GM19463 (cell line): ENCODE measurements around the gene EMC8.

Experiments
- ATAC-seq: cut with Tn5 transposase; IDR thresholded peaks from one replicate; pipeline ENCODE4 v1.9.1; 2021; ENCODE audit warnings: mild to moderate bottlenecking, moderate library complexity; ENCODE audit not compliant: unreplicated experiment

EMC8 gene

GRCh38 chr16:85785927-85786326 is 13.4 kb downstream of the EMC8 start:
- ATAC-seq, result no peak

- no peak for ATAC-seq
Measured at GRCh38 chr16:85784813-85785212, 14.5 kb downstream of the EMC8 start.

- no peak for ATAC-seq
Measured at GRCh38 chr16:85783441-85783840, 15.9 kb downstream of the EMC8 start.

- no peak for ATAC-seq
Measured at GRCh38 chr16:85782451-85782850, 16.9 kb downstream of the EMC8 start.

- no peak for ATAC-seq
Measured at GRCh38 chr16:85781695-85782370, 17.5 kb downstream of the EMC8 start.

- ATAC-seq, result no peak
Measured at GRCh38 chr16:85781156-85781555, 18.2 kb downstream of the EMC8 start.

GRCh38 chr16:85780281-85780680 is 19.1 kb downstream of the EMC8 start:
- ATAC-seq, result no peak

- ATAC-seq, result no peak
Measured at GRCh38 chr16:85778873-85779272, 20.5 kb downstream of the EMC8 start.

- ATAC-seq, result no peak
Measured at GRCh38 chr16:85777583-85778310, 21.6 kb downstream of the EMC8 start.

GRCh38 chr16:85774811-85775210 is 24.5 kb downstream of the EMC8 start:
- ATAC-seq, result no peak

GRCh38 chr16:85774136-85774535 is 25.2 kb downstream of the EMC8 start:
- ATAC-seq, result no peak

- no peak for ATAC-seq
Measured at GRCh38 chr16:85773044-85773443, 26.3 kb downstream of the EMC8 start.

GRCh38 chr16:85770741-85771140 is 28.6 kb downstream of the EMC8 start:
- no peak for ATAC-seq

- ATAC-seq, result no peak
Measured at GRCh38 chr16:85768199-85768598, 31.1 kb downstream of the EMC8 start.

GRCh38 chr16:85767531-85767930 is 31.8 kb downstream of the EMC8 start:
- ATAC-seq, result no peak

GRCh38 chr16:85765767-85766166 is 33.6 kb downstream of the EMC8 start:
- no peak for ATAC-seq

- no peak for ATAC-seq
Measured at GRCh38 chr16:85765211-85765610, 34.1 kb downstream of the EMC8 start.

- no peak for ATAC-seq
Measured at GRCh38 chr16:85763616-85764015, 35.7 kb downstream of the EMC8 start.

GRCh38 chr16:85762970-85763369 is 36.4 kb downstream of the EMC8 start:
- ATAC-seq, result no peak

- no peak for ATAC-seq
Measured at GRCh38 chr16:85761861-85762260, 37.5 kb downstream of the EMC8 start.

- no peak for ATAC-seq
Measured at GRCh38 chr16:85759631-85760419, 39.5 kb downstream of the EMC8 start.

GRCh38 chr16:85759136-85759535 is 40.2 kb downstream of the EMC8 start:
- ATAC-seq, result no peak
